GM12801 (cell line): ENCODE results near the gene NT5DC2.

Experiments
- CTCF ChIP-seq: IDR thresholded peaks from one replicate; pipeline ENCODE4 v1.5.1; 2011; ENCODE audit warnings: control low read depth; ENCODE audit not compliant: insufficient read length; ENCODE audit errors: extremely low read depth

NT5DC2 gene

GRCh38 chr3:52525680-52526561 lies 7.7 kb downstream of the NT5DC2 start:
- TF ChIP-seq CTCF, result no peak

GRCh38 chr3:52524752-52525679 lies 8.6 kb downstream of the NT5DC2 start:
- no peak for TF ChIP-seq CTCF

- no peak for TF ChIP-seq CTCF
Observed at GRCh38 chr3:52524258-52524751, 9.4 kb downstream of the NT5DC2 start.

DNA sequence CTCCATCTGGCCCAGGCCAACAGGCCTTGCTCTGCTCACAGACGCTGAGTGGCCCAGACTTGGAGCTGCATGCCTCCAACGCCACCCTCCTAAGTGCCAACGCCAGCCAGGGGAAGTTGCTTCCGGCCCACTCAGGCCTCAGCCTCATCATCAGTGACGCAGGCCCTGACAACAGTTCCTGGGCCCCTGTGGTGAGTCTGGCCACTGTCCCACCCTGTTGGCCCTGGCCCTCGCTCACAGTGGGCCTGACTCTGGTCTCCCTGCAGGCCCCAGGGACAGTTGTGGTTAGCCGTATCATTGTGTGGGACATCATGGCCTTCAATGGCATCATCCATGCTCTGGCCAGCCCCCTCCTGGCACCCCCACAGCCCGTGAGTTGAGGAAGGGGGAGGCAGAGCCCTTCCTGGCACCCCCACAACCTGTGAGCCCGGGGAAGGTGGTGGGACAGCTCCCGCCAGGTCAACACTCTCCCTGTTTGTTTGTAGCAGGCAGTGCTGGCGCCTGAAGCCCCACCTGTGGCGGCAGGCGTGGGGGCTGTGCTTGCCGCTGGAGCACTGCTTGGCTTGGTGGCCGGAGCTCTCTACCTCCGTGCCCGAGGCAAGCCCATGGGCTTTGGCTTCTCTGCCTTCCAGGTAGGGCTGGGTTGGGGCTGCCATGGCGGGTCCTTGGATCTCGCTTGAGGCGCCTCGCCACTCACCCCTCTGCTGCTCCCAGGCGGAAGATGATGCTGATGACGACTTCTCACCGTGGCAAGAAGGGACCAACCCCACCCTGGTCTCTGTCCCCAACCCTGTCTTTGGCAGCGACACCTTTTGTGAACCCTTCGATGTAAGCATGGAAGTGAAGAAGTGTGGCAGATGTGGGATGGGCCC lies 10.0 kb downstream of the NT5DC2 start:
- TF ChIP-seq CTCF, result no peak

DNA sequence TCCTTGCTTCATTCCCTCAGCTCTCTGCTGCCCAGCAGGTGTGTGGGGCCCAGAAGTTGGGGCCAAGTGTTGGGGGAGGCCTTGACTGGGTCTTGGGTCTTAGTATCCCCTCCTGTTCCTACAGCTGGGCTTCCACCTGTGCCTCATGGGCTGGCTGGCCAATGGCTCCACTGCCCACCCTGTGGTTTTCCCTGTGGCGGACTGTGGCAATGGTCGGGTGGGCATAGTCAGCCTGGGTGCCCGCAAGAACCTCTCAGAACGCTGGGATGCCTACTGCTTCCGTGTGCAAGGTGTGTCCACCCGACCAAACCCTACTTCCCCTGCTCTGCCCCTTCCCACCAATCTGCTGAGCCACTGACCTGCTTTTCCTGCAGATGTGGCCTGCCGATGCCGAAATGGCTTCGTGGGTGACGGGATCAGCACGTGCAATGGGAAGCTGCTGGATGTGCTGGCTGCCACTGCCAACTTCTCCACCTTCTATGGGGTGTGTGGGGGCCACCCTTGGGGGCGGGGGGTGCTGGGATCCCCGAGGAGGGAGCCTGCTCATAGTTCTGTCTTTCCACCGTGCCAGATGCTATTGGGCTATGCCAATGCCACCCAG lies 10.9 kb downstream of the NT5DC2 start:
- no peak for TF ChIP-seq CTCF

DNA sequence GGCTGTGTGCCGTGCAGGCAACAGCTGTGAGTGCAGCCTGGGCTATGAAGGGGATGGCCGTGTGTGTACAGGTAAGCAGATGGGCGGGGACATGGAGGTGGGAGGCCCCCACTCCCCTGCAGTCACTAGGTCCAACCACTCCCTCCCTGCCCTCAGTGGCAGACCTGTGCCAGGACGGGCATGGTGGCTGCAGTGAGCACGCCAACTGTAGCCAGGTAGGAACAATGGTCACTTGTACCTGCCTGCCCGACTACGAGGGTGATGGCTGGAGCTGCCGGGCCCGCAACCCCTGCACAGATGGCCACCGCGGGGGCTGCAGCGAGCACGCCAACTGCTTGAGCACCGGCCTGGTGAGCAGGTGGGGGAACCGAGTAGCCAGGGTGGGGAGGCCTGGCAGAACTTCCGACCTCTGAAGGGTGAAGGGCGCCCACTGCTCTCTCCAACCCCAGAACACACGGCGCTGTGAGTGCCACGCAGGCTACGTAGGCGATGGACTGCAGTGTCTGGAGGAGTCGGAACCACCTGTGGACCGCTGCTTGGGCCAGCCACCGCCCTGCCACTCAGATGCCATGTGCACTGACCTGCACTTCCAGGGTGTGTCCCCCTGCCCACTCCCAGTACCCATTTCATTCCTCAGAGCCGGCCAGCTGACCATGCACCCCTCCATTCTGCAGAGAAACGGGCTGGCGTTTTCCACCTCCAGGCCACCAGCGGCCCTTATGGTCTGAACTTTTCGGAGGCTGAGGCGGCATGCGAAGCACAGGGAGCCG lies 11.6 kb downstream of the NT5DC2 start:
- TF ChIP-seq CTCF, result no peak
